Fibroblast of villous mesenchyme (primary cell): Measurements from ENCODE around the gene TAF6. TPM values are rescaled to one million over a fixed set of nuclear protein-coding genes. Genes with fewer than 3 reads are reported as not detected.

Experiments used
- DNase-seq: peaks from one replicate; pipeline ENCODE4 v3.0.0-alpha.2; 2010; ENCODE audit warnings: low read depth
- H3K4me3 ChIP-seq: 2 replicates; pipeline ENCODE4 v1.5.1; 2011; ENCODE audit warnings: low read depth, mild to moderate bottlenecking, low read length
- total RNA-seq: library from RNA; depleted of rRNA; stranded (reverse); fragments of >200 nt; gene quantifications from 2 replicates; pipeline ENCODE4 v1.2.3, GENCODE V29; 2012
- TF ChIP-seq, protein P1 (sequence below): IDR thresholded peaks from 2 replicates; pipeline ENCODE4 v1.5.1; 2012; ENCODE audit warnings: low read depth, mild to moderate bottlenecking, low read length; ENCODE audit not compliant: insufficient read depth

Gene TAF6
- total RNA-seq, 1 donor, result 54.4 TPM

DNA sequence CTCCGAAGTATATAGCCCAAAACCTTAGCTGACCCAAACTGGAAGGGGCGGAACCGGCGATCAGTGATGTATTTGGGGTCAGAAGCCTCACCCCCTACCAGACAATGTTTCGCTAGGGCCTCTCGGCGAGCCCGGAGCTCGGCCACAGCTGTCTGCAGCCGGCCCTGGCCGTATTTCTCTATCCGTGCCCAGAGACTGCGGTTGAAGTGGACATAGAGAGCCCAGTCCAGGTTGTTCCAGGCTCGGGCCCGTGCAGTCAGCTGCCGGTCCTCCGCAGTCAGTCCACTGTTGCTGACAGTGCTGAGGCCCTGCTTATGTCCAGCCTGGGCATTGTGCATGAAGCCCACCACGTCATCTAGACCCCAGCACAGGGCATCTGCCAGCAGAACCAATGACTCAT is 40.9 kb upstream of the TAF6 start:
- no peak overlapping the region for H3K4me3 ChIP-seq
- no peak for DNase-seq
- TF ChIP-seq, protein P1, sequence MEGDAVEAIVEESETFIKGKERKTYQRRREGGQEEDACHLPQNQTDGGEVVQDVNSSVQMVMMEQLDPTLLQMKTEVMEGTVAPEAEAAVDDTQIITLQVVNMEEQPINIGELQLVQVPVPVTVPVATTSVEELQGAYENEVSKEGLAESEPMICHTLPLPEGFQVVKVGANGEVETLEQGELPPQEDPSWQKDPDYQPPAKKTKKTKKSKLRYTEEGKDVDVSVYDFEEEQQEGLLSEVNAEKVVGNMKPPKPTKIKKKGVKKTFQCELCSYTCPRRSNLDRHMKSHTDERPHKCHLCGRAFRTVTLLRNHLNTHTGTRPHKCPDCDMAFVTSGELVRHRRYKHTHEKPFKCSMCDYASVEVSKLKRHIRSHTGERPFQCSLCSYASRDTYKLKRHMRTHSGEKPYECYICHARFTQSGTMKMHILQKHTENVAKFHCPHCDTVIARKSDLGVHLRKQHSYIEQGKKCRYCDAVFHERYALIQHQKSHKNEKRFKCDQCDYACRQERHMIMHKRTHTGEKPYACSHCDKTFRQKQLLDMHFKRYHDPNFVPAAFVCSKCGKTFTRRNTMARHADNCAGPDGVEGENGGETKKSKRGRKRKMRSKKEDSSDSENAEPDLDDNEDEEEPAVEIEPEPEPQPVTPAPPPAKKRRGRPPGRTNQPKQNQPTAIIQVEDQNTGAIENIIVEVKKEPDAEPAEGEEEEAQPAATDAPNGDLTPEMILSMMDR, result no peak

DNA sequence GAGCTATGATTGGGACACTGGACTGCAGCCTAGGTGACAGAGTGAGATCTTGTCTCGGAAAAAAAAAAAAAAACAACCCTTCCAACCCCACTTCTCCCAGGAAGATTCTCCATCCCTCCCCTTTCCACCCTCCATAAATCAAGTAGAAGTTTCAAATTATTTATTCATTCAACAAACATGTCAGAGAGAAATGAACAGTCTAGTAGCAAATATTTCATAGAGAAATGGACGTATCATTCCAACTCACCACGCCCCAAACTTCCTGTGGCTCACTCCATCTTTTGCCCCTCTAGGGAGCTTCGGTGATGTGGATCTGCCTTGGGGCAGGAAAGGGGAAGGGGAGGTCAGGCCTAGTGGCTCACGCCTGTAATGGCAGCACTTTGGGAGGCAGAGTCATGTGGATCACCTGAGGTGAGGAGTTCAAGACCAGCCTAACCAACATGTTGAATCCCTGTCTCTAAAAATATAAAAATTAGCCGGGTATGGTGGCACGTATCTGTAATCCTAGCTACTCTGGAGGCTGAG is 40.0 kb upstream of the TAF6 start:
- peak overlapping the region; percentile 74 for H3K4me3 ChIP-seq
- TF ChIP-seq, protein P1, result no peak
- DNase-seq, result no peak

DNA sequence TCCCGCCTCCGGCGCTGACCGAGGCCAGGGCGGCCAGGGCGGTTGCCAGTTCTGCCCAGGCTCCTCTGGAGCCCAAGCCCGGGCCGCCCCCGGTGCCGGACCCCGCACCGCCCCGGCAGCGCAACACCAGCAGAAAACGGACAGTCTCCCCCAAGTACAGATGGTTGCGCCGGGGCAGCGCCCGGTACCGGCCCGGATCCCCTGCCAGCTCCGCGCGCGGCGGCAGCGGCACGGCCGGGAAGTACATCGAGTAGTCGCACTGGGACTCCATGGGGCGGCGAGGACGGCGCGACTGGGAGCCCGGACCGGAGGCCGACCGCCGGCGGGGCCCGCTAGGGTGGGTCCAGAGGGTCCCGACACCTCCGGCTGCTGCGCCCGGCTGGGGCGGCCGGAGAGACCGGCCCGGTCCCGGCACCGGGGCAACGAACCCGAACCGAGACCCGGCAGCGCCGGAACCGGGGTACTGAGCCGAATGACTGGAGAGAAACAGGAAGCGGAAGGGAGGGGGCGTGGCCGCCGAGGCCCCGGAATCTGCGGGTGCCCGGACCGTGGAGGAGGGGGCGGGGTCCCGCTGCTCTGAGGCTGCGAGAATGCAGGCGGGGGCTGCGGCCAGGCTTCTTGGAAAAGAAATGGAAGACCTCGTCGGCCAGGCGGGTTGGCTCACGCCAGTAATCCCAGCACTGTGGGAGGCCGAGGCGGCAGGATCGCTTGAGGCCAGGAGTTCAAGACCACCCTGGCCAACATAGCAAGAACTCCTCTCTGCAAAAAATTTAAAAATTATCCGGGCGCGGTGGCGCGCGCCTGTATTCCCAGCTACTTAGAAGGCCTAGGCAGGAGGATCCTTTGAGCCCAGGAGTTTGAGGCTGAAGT is 39.3 kb upstream of the TAF6 start, which contains the start of gene TRAPPC14:
Gene TRAPPC14 (minus strand): TSS at position 495 of the 870 bp plus-strand sequence. CDS start 224 bp downstream, at position 271.
- DNase-seq, result peak; percentile 85
- TF ChIP-seq, protein P1, result no peak
- H3K4me3 ChIP-seq, result peak within 1 kb of the TSS; percentile 74

DNA sequence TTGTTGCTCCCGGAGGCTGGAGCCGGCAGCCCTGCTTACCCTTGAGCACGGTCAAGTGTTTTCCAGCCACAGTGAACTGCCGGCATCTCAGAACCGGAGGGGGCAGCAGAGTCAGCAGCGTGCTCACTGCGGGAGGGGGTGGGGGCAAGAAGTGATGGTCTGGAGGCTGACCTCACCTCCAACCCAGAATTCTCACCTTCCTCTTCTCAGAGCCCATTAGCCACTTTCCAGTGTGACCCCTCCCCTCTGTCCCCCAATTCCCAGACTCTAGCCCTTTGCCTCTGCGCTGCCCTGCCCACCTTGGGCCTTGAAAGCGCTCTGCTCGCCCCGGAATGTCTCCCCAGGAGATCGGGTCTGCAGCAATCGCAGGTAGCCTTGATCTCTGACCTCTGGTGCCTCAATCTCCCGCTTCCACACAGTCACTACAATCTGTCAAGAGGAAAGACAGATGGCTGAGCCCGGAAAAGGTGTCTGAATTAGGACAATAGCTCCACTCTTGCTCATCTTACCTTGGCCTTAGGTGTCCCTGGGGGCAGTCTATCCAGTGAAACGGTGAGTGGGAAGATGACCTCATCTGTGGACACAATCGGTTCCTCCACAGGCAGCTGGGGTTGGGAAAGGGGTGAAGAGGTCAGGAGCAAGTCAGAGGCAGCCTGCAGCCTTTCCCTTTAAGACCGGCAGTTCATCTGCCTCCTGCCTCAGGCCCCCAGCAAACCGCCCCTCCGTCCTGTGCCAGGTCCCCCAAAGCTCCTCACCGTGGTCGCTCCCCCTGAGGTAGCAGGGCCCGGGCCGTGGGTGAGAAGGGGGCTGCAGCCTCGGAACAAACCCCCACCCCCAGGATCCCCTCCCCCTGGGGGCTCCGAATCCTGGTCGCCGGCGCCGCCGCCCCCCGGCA is 38.4 kb upstream of the TAF6 start:
- H3K4me3 ChIP-seq, result peak overlapping the region; percentile 74
- TF ChIP-seq, protein P1, result peak; percentile 24
- DNase-seq, result peak; percentile 84

DNA sequence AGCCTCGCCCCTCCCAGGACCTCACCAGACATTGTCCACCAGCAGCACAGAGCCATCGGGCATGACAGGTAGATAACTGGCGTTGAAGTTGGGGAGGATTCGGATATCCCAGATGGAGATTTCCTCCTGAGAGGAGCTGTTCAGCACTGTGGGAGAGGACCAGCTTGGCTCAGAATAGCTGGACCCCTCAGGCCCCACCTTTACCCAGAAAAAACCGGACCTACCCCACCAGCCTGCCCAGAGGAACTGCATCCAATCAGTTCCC is 37.8 kb upstream of the TAF6 start:
- TF ChIP-seq, protein P1, result no peak
- peak overlapping the region; percentile 74 for H3K4me3 ChIP-seq

DNA sequence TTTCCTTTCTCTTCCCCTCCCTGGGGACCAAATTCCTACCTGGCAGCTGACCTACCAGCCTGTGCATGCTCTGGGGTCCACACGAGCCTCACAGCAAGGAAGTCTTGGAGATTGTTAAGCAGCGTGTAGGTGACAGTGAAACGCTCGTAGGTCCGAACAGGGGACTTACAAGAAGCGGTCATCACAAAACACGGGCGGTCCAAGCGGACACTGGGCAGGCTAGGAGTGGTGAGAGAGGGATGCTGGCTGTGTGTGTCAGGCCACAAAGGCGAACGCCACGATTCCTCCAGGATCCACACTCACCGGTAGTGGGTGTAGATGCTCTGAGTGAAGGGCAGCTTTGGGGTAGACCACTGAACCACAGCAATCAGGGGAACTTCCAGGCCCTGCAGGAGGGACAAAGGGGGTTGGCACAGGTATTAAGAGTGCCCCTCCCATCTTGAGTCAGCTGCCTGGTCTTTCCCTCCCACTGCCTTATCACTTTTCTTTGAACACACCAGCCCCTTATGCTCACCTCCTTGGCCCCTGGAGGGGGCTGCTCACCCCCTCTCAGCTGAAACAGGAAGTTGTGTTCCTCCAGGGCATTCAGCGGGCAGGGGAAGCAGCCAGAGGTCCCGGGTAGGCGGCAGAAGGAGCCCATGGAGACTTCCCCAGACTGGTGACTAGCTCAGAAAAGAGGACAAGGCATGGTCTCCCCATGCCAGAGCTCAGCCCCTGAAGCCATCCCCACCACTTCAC is 37.3 kb upstream of the TAF6 start:
- DNase-seq, result no peak
- TF ChIP-seq, protein P1, result no peak
- no peak overlapping the region for H3K4me3 ChIP-seq

More for the DNA sequence above, 37.8 kb upstream of the TAF6 start:
- DNase-seq, result no peak
